Retinal pigment epithelial cell (primary cell): ENCODE data around the gene AWAT2.

Experiments
- DNase-seq: peaks from one replicate; pipeline ENCODE4 v3.0.0-alpha.2; 2010; ENCODE audit warnings: low read depth
- H3K4me3 ChIP-seq: 2 replicates; pipeline ENCODE4 v1.5.1; 2011; ENCODE audit warnings: mild to moderate bottlenecking, low read length, control low read depth, moderate library complexity
- CTCF ChIP-seq: conservative IDR thresholded peaks from 2 replicates; pipeline ENCODE4 v1.5.1; 2011; ENCODE audit warnings: low read depth, low read length, control low read depth, inconsistent platforms

AWAT2 gene

GRCh38 chrX:70042399-70043371 lies 7.1 kb downstream of the AWAT2 start:
- TF ChIP-seq CTCF: no peak
- DNase-seq: no peak
- H3K4me3 ChIP-seq: no peak overlapping the region

GRCh38 chrX:70041993-70042392 lies 7.7 kb downstream of the AWAT2 start:
- TF ChIP-seq CTCF: no peak
- no peak overlapping the region for H3K4me3 ChIP-seq
- DNase-seq: no peak

GRCh38 chrX:70039758-70040157 lies 10.0 kb downstream of the AWAT2 start:
- DNase-seq: no peak
- no peak for TF ChIP-seq CTCF
- no peak overlapping the region for H3K4me3 ChIP-seq

- no peak for DNase-seq
- TF ChIP-seq CTCF: no peak
Measured at GRCh38 chrX:70038951-70039350, 10.8 kb downstream of the AWAT2 start.

GRCh38 chrX:70038515-70038914 lies 11.2 kb downstream of the AWAT2 start:
- TF ChIP-seq CTCF: no peak
- no peak for DNase-seq
- no peak overlapping the region for H3K4me3 ChIP-seq

More at GRCh38 chrX:70038951-70039350, 10.8 kb downstream of the AWAT2 start:
- no peak overlapping the region for H3K4me3 ChIP-seq

- no peak for TF ChIP-seq CTCF
- no peak overlapping the region for H3K4me3 ChIP-seq
- no peak for DNase-seq
Measured at GRCh38 chrX:70034646-70035045, 15.1 kb downstream of the AWAT2 start.
